Heart left ventricle (tissue), 16 donors: ENCODE data around the gene ZNF382. TPM values are rescaled to one million over a fixed set of nuclear protein-coding genes. Genes with fewer than 3 reads are reported as not detected.
A peak's percentile ranks its signal among the peaks of the same experiment; 100 is the strongest.

ENCODE experiments used
- ATAC-seq, 4 donors: fragments of 200-7000 bp; cut with Tn5 transposase; one replicate each; pipeline ENCODE4 v1.9.1; 2020 to 2022; ENCODE audit warnings: moderate library complexity in 4 of 4, mild to moderate bottlenecking in 3 of 4, moderate number of reproducible peaks in 1 of 4
- DNase-seq, 5 donors: peaks; one replicate each; pipeline ENCODE4 v3.0.0-alpha.2; 2020
- H3K27ac ChIP-seq, 12 donors: fragments of 200-600 bp; sonication (generic) in 4 of 12; one replicate each; pipeline versions ENCODE4 v1.5.0 to v1.8.0; 2016 to 2022; ENCODE audit warnings: mild to moderate bottlenecking in 2 of 12
- H3K27me3 ChIP-seq, 9 donors: fragments of 200-600 bp; sonication (generic) in 2 of 9; one replicate each; pipeline versions ENCODE4 v1.5.1 to v1.8.0; 2016 to 2022; ENCODE audit warnings: mild to moderate bottlenecking in 3 of 9
- H3K36me3 ChIP-seq, 9 donors: fragments of 200-600 bp; sonication (generic) in 2 of 9; one replicate each; pipeline versions ENCODE4 v1.5.0 to v1.8.0; 2018 to 2022; ENCODE audit warnings: mild to moderate bottlenecking in 2 of 9
- H3K4me1 ChIP-seq, 12 donors: fragments of 200-600 bp; sonication (generic) in 4 of 12; one replicate each; pipeline versions ENCODE4 v1.5.0 to v1.8.0; 2016 to 2022; ENCODE audit warnings: mild to moderate bottlenecking in 3 of 12
- H3K4me3 ChIP-seq, 12 donors: fragments of 200-600 bp; sonication (generic) in 4 of 12; one replicate each; pipeline versions ENCODE4 v1.5.0 to v1.8.0; 2017 to 2022; ENCODE audit warnings: mild to moderate bottlenecking in 9 of 12, moderate library complexity in 4 of 12
- H3K9me3 ChIP-seq, 12 donors: fragments of 200-600 bp; sonication (generic) in 4 of 12; one replicate each; pipeline versions ENCODE4 v1.5.0 to v1.8.0; 2016 to 2022; ENCODE audit warnings: mild to moderate bottlenecking in 1 of 12
- POLR2A ChIP-seq, 2 donors: fragments of 450-650 bp; IDR thresholded peaks; one replicate each; pipeline ENCODE4 v1.6.1; 2017; ENCODE audit warnings: antibody characterized with exemption in 2 of 2, mild to moderate bottlenecking in 2 of 2, moderate library complexity in 2 of 2
- WGBS, 4 donors: extraction: QIAGEN DNeasy Blood & Tissue Kit in 2 of 4; methylation state at CpG; one replicate each; pipeline versions ENCODE4 v1.1.5 to v1.1.7; 2013 to 2018; 5-methylcytosine and 5-hydroxymethylcytosine counted together
- intact Hi-C, 10 donors: fragments of 100-400 bp; cut with DNase I; formaldehyde crosslinking; loops; one replicate each; pipeline versions ENCODE4 v1.11.1 to v1.14.2; 2022
- long read RNA-seq, 3 donors: library from polyadenylated mRNA; unstranded; transcript quantifications; one replicate each; pipeline ENCODE4 v2.0.0, GENCODE V29; 2020 to 2021
- polyA plus RNA-seq, 2 donors: library from polyadenylated mRNA; stranded (reverse); fragments of 200-250 nt; gene quantifications; one replicate each; pipeline ENCODE4 v1.2.3, GENCODE V29; 2013
- total RNA-seq, 9 donors: library from RNA; depleted of rRNA in 2 of 9; stranded (reverse); fragments of >200 nt in 2 of 9; fragmentation: NEBNext Ultra II Directional in 3 of 9; extraction: Animal tissue kit (Norgen Biotek cat#: 25700) in 3 of 9; gene quantifications; one replicate each; pipeline versions ENCODE4 v1.1.0 to v1.2.4, GENCODE V29; 2016 to 2023
- TF ChIP-seq, protein P1 (sequence below), 12 donors: fragments of 200-600 bp; sonication (generic) in 4 of 12; IDR thresholded peaks; one replicate each; pipeline versions ENCODE4 v1.5.0 to v1.8.0; 2018 to 2022; ENCODE audit warnings: antibody characterized with exemption in 12 of 12, mild to moderate bottlenecking in 5 of 12
- donor health status: ischemic (EF 13 %, LVEDD 7.1; RV severe dilation, severe dysfunction).
- donor health status: healthy with polysubstance abuse.
- donor health status: DM: no; HTN: yes; CAD: no.
- donor health status: DM: no; HTN: no; CAD: no.
- donor health status: ischemic (EF 25% LVEDD 6.9; RV normal size, moderate dysfunction).
- donor health status: ischemic (EF 25% LVEDD 5.7; RV mildly dilated, moderate dysfunction).
- donor health status: healthy.
- donor health status: DM: yes; HTN: yes; CAD: no.
- donor health status: ischemic (EF 35%, LVEDD 5.7; RV mildly dilated, moderate dysfunction).
- donor health status: nonischemic (EF 11% LVEDD 7.7; RV severe dilation, severe dysfunction).
- donor health status: DM: yes; HTN: yes; CAD: no.
- donor health status: PGD.
- donor health status: ischemic (EF 29% LVEDD 5.4; RV normal size, mild dysfunction).
- donor health status: nonischemic (EF 23%, LVEDD 6.1; RV moderate dilation, normal function).

The ZNF382 gene
- total RNA-seq (10 to 100 TPM; 12.0 to 21.2 (median 15.7) TPM), polyA plus RNA-seq (1 to 10 TPM; 4.3 to 5.4 TPM)
- long read RNA-seq, donor 1, partial matches to known transcripts, result 2 of 6 reads
- long read RNA-seq, donor 1, other reads (novel, unspliced or antisense), result 4 of 6 reads
- long read RNA-seq, donor 2, full-length matches to known transcripts, result 7 of 32 reads
- long read RNA-seq, donor 2, partial matches to known transcripts, result 0 of 32 reads
- long read RNA-seq, donor 2, other reads (novel, unspliced or antisense), result 25 of 32 reads
- long read RNA-seq, donor 3, partial matches to known transcripts, result 0 of 8 reads
- long read RNA-seq, donor 3, other reads (novel, unspliced or antisense), result 6 of 8 reads

DNA sequence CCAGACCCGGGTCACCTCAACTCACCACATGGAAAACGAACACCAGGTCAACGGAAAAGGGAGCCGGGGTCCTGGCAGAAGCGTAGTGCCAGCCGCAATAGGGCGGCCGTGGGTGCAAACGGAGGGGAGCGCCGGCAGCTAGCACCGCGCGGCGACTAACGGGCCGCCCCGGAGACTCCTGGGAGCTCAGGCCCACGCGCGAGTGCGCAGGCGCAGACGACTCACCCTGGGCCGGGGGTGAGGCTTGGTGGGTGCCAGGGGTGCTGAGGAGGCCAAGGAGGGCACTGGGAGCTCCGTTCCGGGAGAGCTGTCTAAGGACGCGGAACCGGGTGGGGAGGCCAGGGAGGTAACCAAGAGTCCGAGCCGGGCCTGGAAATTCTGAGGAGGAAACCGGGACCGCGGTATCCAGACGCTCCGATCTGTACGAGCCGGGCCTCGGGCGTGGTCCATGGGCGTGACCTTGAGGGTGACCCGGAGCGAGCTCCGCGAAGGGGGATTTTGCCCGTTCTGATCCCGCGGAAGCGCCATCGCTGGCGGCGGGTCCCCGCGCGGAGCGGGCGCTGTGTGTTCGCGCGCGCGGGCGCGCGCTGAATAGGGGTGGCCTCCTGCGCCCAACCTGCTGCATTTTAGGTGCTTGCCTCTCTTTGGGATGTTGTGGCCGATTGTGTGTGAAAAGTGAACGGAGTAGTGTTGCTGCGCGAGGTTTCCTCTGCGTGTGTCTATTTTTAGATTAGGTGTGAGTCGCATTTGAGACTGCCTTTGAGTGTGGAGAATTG, at the start of gene ZNF382:
Gene ZNF382 (plus strand): TSS at position 213 of the 776 bp plus-strand sequence. CDS start 4,602 bp downstream, outside the sequence.
- Histone ChIP-seq H3K27me3 (no peaks in the 10 kb centered on the region), H3K4me1 (peaks cover 0 to 21% (median 9%) of the 10 kb centered on the region in 12 donors), H3K4me3 (peak within 1 kb of the TSS; percentile 63 to 90 (median 84)), H3K9me3 (peaks cover 0 to 24% (median 0%) of the 10 kb centered on the region in 12 donors), H3K36me3 (peaks cover 0 to 31% (median 20%) of the 10 kb centered on the region in 9 donors), H3K27ac (peak within 1 kb of the TSS; percentile 14 to 95 (median 88))
- peak; percentile 85 to 93 (median 89) for DNase-seq
- TF ChIP-seq POLR2A (IDR thresholded peaks at IDR 0.05), result peak; percentile 46 to 66
- TF ChIP-seq, protein P1, sequence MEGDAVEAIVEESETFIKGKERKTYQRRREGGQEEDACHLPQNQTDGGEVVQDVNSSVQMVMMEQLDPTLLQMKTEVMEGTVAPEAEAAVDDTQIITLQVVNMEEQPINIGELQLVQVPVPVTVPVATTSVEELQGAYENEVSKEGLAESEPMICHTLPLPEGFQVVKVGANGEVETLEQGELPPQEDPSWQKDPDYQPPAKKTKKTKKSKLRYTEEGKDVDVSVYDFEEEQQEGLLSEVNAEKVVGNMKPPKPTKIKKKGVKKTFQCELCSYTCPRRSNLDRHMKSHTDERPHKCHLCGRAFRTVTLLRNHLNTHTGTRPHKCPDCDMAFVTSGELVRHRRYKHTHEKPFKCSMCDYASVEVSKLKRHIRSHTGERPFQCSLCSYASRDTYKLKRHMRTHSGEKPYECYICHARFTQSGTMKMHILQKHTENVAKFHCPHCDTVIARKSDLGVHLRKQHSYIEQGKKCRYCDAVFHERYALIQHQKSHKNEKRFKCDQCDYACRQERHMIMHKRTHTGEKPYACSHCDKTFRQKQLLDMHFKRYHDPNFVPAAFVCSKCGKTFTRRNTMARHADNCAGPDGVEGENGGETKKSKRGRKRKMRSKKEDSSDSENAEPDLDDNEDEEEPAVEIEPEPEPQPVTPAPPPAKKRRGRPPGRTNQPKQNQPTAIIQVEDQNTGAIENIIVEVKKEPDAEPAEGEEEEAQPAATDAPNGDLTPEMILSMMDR (IDR thresholded peaks at IDR 0.05), result no peak
- intact Hi-C loops, result loop anchor here in 1 of 10 donors (5.0 kb wide), 1 partner anchor 57 kb away; no protein-coding TSS in a partner anchor
- peak; percentile 94 to 97 (median 96) for ATAC-seq
- 1% methylated on average over 42 to 73 of the region's 73 CpGs for whole genome bisulfite sequencing, 4 donors

DNA sequence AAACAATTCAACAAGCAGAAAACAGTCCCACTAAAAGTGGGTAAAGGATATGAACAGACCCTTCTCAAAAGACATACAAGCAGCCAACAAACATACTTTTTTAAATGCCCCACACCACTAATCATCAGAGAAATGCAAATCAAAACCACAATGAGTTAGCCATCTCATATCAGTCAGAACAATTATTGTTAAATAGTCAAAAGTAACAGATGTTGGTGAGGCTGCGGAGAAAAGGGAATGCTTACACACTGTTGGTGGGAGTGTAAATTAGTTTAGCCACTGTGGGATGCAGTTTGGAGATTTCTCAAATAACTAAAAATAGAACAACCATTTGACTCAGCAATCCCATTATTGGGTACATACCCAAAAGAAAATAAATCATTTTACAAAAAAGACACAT, 40.7 kb upstream of the ZNF382 start:
- TF ChIP-seq POLR2A (IDR thresholded peaks at IDR 0.05), result no peak
- TF ChIP-seq, protein P1 (IDR thresholded peaks at IDR 0.05), result no peak
- Histone ChIP-seq H3K36me3 (peaks cover 2 to 83% (median 29%) of the 10 kb centered on the region in 9 donors), H3K9me3 (peaks cover 0 to 99% (median 66%) of the 10 kb centered on the region in 12 donors), H3K4me3 (no peak overlapping the region), H3K27ac (no peak overlapping the region), H3K4me1 (no peaks in the 10 kb centered on the region), H3K27me3 (no peaks in the 10 kb centered on the region)
- 94 to 100% (median 98%) methylated on average over 1 of the region's 1 CpG for WGBS, 4 donors
- ATAC-seq, result no peak
- DNase-seq, result no peak
- intact Hi-C loops, result no loop called here

DNA sequence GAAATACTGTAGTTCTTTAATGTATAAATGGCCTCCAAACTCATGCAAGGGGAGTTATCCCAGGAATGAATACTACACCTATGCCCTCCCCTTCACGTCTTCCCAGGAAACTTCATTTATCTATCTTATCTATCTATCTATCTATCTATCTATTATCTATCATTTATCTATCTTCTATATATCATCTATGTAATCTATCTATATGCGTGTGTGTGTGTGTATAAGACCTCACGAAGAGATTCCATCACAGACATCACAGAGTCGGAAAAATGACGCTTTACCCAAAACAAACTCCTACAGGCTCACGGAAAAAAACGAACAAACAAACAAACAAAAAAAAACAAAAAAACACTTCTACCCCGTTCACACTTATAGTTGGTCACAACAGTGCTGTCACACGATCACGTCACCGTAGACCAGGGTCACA, 32.5 kb upstream of the ZNF382 start:
- WGBS, 4 donors, result 0 to 2% (median 1%) methylated on average over 11 of the region's 11 CpGs
- peak overlapping the region; percentile 42 to 90 (median 86) for H3K27ac ChIP-seq
- ATAC-seq (no peak), DNase-seq (no peak)
- intact Hi-C loops, result loop anchor here in 2 of 10 donors (5.0 kb wide), 1 partner anchor 45 kb away; the partner anchor contains the start of gene ZNF260 (in 2 of the 2)
- H3K27me3 ChIP-seq, result no peaks in the 10 kb centered on the region
- H3K36me3 ChIP-seq, result peaks cover 2 to 60% (median 33%) of the 10 kb centered on the region in 9 donors
- H3K4me3 ChIP-seq, result peak overlapping the region; percentile 55 to 93 (median 79)
- TF ChIP-seq POLR2A (IDR thresholded peaks at IDR 0.05), result no peak
- TF ChIP-seq, protein P1 (IDR thresholded peaks at IDR 0.05), result no peak
- peaks cover 0 to 46% (median 5%) of the 10 kb centered on the region in 12 donors for H3K9me3 ChIP-seq
- peaks cover 0 to 27% (median 20%) of the 10 kb centered on the region in 12 donors for H3K4me1 ChIP-seq
